ENCODE data around the gene C6orf120.

The C6orf120 gene

GRCh38 chr6:169701954-169702839 is at the start of gene C6orf120, which contains the start of gene WDR27:
TSS of gene C6orf120 (plus strand) at chr6:169702126. CDS start at chr6:169702460, 334 bp downstream.
TSS of gene WDR27 (minus strand) at chr6:169702029. CDS start at chr6:169689005, 13,024 bp downstream.
- in situ Hi-C loops (cut with MboI; ENCODE audit: low sequenced_read_pairs) = no loop called here

DNA sequence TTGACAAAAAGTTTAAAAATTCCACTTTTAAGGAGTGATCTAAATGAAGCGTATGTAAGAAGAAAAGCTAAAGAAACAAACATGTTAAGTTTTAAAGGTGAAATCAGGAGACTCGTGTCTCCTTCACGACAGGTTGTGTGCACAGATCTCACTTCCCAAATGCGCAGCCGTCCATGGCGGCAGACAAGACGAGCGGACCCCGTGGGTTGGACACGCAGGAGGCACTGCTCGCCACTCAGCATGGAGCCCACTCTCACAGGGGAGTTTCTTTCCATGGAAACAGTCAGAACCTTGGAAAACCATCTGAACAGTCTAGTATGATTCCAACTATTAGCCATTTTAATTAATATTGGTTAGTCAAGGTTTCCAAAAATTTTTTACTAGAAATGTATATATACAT is 49.0 kb upstream of the C6orf120 start:
- in situ Hi-C loops (cut with MboI; ENCODE audit: low sequenced_read_pairs) = no loop called here

DNA sequence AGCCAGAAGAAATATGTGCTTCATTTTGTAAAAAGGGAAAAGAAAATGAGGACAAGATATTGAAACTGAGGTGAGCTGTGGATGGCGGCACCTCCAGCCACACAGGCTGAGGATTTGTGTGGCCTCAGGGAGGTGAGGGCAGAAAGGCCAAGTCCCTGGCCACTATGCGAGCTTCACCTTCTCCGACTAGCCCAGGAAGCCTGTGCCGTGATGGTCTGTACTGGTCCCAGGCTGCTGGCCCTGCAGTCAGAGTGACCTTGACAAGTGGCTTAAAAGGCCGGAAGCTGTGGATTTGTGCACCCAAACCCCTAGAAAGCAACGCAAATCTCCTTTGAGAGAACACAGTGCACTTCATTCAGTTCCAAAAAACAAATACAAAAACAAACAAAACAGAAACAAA is 48.2 kb upstream of the C6orf120 start:
- in situ Hi-C loops (cut with MboI; ENCODE audit: low sequenced_read_pairs) = no loop called here

- in situ Hi-C loops (cut with MboI; ENCODE audit: low sequenced_read_pairs) = no loop called here
Observed at GRCh38 chr6:169654598-169655391, 47.1 kb upstream of the C6orf120 start.

GRCh38 chr6:169656546-169657283 is 45.2 kb upstream of the C6orf120 start:
- in situ Hi-C loops (cut with MboI; ENCODE audit: low sequenced_read_pairs) = no loop called here

- in situ Hi-C loops (cut with MboI; ENCODE audit: low sequenced_read_pairs) = no loop called here
Observed at GRCh38 chr6:169657284-169657610, 44.7 kb upstream of the C6orf120 start.

GRCh38 chr6:169659820-169660610 is 41.9 kb upstream of the C6orf120 start:
- in situ Hi-C loops (cut with MboI; ENCODE audit: low sequenced_read_pairs) = no loop called here

DNA sequence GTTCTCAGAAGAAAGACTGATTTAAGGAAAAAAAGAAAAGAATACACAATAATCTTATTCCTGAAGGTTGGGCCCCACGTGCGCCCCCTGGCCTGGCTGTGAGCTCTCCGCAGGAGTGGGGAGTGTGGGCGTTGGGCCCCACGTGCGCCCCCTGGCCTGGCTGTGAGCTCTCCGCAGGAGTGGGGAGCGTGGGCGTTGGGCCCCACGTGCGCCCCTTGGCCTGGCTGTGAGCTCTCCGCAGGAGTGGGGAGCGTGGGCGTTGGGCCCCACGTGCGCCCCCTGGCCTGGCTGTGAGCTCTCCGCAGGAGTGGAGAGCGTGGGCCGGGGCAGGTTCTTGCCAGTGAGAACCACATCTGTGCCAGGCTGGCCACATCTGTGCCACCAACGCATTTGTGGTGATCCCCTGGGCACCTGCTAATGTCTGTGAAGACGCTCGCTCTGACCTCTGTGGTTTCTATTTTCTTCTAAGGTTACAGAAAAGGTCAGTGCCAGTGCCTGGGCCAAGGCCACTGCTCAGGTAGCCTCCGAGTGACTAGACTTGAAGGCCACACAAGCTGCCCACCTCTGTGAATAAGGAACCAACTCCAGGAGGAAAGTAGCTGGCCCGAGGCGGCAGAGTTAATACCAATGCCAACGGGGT is 41.1 kb upstream of the C6orf120 start:
- in situ Hi-C loops (cut with MboI; ENCODE audit: low sequenced_read_pairs) = no loop called here

DNA sequence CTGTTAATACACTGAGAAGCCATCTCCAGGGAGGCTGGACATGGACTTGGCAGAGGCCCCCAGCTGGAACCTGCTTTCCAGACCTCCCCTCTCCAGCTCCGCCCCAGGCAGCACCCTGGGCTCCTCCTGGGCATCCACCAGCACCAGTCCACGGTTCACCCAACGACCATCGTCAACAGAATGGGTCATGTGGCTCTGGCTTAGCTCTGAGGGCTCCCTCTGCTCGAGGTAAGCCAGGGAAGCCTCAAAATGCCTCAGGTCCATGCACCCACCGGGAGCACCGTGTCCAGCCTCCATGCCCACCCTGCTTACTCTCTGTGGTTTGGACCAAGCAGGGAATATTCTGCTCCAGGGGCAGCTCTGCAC is 40.6 kb upstream of the C6orf120 start:
- in situ Hi-C loops (cut with MboI; ENCODE audit: low sequenced_read_pairs) = no loop called here

GRCh38 chr6:169663468-169663867 is 38.5 kb upstream of the C6orf120 start:
- in situ Hi-C loops (cut with MboI; ENCODE audit: low sequenced_read_pairs) = no loop called here

GRCh38 chr6:169664227-169664626 is 37.7 kb upstream of the C6orf120 start:
- in situ Hi-C loops (cut with MboI; ENCODE audit: low sequenced_read_pairs) = no loop called here

- in situ Hi-C loops (cut with MboI; ENCODE audit: low sequenced_read_pairs) = no loop called here
Observed at GRCh38 chr6:169665289-169665688, 36.6 kb upstream of the C6orf120 start.

- in situ Hi-C loops (cut with MboI; ENCODE audit: low sequenced_read_pairs) = no loop called here
Observed at GRCh38 chr6:169666441-169666840, 35.5 kb upstream of the C6orf120 start.

DNA sequence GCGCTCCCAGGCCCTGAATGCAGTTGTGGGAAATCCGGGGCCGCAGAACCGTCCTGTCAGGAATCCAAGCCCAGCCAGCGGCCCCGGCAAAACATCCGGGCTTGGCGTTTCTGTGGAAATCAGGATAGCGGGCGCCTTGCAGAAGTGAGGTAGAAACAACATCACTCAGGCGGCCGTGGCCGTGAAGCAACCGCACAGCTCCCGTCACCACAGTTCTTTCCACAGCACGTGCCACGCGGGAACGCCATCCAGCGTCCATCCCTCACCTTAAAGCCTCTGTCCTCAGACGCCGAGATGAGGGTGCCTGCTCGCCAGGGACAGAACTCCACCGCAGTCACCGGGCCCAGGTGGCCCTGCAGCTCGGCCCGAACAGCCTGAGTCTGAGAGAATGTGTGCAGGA is 34.2 kb upstream of the C6orf120 start:
- in situ Hi-C loops (cut with MboI; ENCODE audit: low sequenced_read_pairs) = no loop called here

GRCh38 chr6:169668203-169668847 is 33.6 kb upstream of the C6orf120 start:
- in situ Hi-C loops (cut with MboI; ENCODE audit: low sequenced_read_pairs) = no loop called here

GRCh38 chr6:169669147-169669546 is 32.8 kb upstream of the C6orf120 start:
- in situ Hi-C loops (cut with MboI; ENCODE audit: low sequenced_read_pairs) = no loop called here

DNA sequence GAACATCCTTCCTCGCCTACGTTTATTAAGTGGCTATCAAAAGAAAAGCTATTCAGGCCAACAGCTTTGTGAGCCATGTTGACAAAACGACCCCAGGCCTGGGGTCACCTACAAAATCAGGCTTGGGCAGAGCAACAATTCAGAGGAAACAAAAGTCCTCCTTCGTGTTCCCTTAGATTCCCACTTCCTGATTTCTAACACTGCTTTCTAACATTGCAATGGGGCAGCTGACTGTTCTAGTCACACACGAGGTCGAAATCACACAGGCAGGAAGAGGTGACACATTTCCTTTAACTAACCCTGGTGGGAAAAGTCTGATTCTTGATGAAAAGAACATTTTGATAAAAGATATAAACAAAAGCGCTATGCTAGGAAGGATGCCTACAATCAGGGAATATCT is 32.0 kb upstream of the C6orf120 start:
- in situ Hi-C loops (cut with MboI; ENCODE audit: low sequenced_read_pairs) = no loop called here

- in situ Hi-C loops (cut with MboI; ENCODE audit: low sequenced_read_pairs) = no loop called here
Observed at GRCh38 chr6:169671563-169671962, 30.4 kb upstream of the C6orf120 start.

DNA sequence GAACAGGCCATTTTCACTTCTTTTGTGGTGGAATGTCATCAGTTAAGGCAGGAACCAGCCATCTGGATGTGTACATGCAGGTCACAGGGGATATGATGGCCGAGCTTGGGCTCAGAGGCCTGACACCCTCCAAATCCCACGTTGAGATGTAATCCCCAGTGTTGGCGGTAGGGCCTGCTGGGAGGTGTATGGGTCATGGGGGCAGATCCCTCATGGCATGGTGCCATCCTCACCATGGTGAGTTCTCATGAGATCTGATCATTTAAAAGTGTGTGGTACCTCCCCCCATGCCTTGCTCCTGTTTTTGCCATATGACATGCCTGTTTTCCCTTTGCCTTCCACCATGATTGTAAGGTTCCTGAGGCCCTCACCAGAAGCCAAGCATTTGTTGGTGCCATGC is 26.9 kb upstream of the C6orf120 start:
- in situ Hi-C loops (cut with MboI; ENCODE audit: low sequenced_read_pairs) = no loop called here

- in situ Hi-C loops (cut with MboI; ENCODE audit: low sequenced_read_pairs) = no loop called here
Observed at GRCh38 chr6:169677096-169677495, 24.8 kb upstream of the C6orf120 start.

Data from HL-60/S4 treated with phorbol 12-myristate 13-acetate at 8.2 ng/mL for 4 days and 3 days (cell line).